ENCODE data around the gene GPX5.

DNA sequence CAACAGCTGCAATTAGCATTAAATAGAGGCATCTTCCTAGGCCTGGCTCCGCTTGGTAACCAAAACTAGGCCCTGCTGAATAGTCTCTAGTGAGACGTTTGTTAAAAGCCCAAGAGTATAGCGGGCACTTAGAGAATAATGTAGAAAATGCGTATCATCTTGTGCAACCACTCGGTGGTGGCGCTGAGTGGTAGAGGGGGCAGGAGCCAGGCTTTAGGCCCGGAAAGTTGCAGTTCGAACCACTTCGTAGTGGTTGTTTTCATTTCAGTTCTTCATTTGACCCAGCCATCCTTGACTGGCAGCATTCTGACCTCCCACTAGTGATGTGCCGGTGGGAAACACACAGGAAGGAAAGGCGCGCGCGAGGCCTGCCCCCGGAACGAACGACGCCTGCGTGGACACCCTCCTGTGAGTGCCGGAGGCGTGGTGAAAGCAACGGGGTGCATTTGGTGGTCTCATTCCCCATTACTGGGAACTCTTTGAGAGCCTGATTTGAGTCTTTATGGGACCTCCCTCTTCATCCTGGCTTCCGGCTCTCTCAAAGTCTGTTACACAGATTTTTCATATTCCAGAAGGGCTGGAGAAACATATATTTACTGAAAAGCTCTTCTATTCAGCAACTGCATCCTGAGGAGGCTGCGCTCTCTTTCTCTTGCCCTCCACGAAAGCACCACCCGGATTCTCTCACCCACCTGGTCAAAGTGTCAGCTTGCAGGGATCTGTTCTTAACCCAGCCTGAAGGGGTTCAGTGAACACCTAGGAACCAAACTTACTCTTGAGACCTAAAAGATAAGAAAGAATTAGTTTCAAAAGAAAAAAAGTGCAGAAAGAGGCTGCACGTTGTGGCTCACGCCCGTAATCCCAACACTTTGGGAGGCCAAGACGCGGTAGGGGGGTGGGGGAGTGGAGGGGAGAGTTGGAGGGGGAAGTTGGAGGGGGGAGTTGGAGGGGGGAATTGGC, 18.2 kb downstream of the GPX5 start:
- no peak for TF ChIP-seq REST (IDR thresholded peaks at IDR 0.05; ENCODE audit: low read depth)
- TF ChIP-seq EP300 (IDR thresholded peaks at IDR 0.05; ENCODE audit: borderline replicate concordance) = no peak
- TF ChIP-seq, protein P1, sequence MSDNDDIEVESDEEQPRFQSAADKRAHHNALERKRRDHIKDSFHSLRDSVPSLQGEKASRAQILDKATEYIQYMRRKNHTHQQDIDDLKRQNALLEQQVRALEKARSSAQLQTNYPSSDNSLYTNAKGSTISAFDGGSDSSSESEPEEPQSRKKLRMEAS (IDR thresholded peaks at IDR 0.05) = no peak
- TF ChIP-seq CEBPB (IDR thresholded peaks at IDR 0.05) = no peak
- TF ChIP-seq CREB1 (IDR thresholded peaks at IDR 0.05; ENCODE audit: low read depth) = no peak
- TF ChIP-seq RAD21 (IDR thresholded peaks at IDR 0.05; ENCODE audit: low read depth) = no peak
- TF ChIP-seq TEAD4 (IDR thresholded peaks at IDR 0.05) = no peak
- no peak for TF ChIP-seq TAF1 (IDR thresholded peaks at IDR 0.05; ENCODE audit: low read depth)
- TF ChIP-seq, protein P2, sequence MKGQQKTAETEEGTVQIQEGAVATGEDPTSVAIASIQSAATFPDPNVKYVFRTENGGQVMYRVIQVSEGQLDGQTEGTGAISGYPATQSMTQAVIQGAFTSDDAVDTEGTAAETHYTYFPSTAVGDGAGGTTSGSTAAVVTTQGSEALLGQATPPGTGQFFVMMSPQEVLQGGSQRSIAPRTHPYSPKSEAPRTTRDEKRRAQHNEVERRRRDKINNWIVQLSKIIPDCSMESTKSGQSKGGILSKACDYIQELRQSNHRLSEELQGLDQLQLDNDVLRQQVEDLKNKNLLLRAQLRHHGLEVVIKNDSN (IDR thresholded peaks at IDR 0.05) = no peak
